Activated CD8-positive, alpha-beta memory T cell treated with anti-CD3 and anti-CD28 coated beads, Interleukin-2, amount 50 U/mL, for 1 hour (primary cell): ENCODE results near the gene AUNIP.
A peak's percentile ranks its signal among the peaks of the same experiment; 100 is the strongest.

ENCODE experiments used
- DNase-seq: peaks from one replicate; pipeline ENCODE4 v3.0.0-alpha.2; 2020; ENCODE audit errors: extremely low read depth

The AUNIP gene, protein sequence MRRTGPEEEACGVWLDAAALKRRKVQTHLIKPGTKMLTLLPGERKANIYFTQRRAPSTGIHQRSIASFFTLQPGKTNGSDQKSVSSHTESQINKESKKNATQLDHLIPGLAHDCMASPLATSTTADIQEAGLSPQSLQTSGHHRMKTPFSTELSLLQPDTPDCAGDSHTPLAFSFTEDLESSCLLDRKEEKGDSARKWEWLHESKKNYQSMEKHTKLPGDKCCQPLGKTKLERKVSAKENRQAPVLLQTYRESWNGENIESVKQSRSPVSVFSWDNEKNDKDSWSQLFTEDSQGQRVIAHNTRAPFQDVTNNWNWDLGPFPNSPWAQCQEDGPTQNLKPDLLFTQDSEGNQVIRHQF

GRCh38 chr1:25858906-25859789 is at the start of gene AUNIP:
AUNIP (minus strand) TSS chr1:25859457; CDS start chr1:25859357, 100 bp downstream.
- peak; percentile 69 for DNase-seq

GRCh38 chr1:25909040-25909439 is 49.8 kb upstream of the AUNIP start:
- no peak for DNase-seq

DNA sequence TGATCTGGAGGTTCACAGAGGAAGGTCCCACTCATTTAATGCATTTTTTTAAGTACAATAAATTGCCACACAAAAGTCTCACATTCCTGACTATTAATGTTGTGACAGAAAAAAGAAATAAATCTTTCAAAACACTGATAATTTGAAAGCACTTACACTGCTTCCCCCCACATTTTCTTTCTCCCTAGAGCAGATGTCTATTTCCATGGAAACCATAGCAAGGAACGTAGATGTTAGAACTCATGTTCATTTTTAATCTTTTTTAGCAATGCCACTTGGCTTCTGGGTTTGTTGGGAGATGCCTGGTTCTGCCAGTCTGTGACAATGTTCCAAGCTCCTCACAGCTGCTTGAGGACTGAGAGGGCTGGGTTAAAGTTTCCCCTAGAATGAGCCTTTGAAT is 48.9 kb upstream of the AUNIP start:
- DNase-seq = no peak

- no peak for DNase-seq
Observed at GRCh38 chr1:25907601-25908000, 48.3 kb upstream of the AUNIP start.

DNA sequence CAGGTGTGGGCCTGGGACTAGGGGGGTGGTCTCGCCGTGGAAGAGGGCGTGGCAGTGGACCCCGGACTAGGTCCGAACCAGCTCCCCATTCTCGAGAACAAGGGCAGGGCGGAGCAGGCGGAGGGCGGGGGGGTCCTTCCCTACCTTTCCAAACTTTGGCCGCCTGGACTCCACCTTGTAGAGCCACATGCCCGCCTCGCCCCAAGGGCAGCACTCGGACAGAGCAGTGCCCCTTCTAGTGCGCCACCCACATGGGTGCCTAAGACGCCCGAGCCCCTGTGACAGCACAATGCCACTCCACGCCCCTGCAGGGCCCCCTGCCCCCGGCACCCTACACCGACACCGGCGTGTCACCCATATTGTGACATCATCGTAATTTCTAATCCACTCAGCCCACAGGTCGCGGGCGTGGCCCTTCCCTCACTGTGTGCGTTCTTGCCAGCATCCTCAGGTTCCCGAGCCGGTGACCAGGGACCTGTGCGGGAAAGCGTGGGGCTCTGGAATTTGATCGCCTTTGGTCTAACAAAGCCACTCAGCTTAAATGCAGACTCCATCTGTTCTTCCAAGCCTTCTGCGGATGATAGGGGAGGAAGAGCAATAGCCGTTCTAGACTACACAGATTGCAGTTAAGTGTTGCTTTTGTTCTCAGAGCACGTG is 47.5 kb upstream of the AUNIP start:
- DNase-seq = no peak

DNA sequence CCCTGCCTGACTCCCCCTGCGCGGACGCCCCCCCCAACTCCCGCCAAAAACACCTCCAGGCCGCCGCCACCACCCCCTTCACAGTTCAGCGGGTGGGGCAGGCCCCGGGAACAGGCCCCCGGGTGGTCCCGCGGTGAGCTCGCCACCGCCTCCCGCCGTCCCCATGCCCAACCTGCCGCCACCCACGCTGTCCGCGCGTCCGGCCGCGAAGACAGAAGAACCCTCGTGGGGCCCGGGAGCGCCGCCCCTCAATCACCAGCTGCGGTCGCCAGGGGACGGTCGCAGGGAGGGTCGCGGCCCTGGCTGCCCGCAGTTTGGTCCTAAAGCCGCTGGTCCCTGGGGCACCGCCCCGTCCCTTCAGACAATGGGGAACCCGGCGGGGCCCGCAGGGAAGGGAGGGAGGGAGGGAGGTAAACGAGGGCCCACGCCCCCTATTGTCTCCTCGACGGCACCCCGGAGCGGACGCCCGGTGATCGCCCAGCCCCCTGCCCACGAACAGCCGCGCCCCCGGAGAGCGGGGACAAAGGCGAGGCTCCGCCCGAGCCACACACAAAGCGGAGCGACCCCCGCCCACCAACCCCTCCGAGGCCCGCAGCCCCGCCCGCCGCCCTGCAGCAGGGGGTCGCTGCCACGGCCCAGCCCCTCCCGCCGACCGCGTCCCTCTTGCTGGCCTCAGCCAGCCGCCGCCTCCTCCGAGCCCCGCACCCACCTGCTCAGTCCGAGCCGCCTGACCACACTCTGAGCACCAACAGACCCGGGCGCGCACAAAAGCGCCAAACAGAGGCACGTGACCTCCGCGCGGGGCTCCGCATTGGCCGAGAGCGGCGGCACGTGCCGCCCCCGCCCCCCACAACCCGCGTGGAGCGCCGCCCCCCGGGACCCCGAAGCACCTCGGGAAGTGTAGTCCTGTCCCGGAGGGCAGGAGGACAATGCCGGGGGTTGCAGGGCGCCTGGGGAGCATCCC is 46.7 kb upstream of the AUNIP start, which contains the start of gene STMN1:
Gene STMN1, minus strand, starts transcription at position 740 of the 964 bp plus-strand sequence. CDS start 1,743 bp downstream, outside the sequence.
- peak; percentile 51 for DNase-seq

DNA sequence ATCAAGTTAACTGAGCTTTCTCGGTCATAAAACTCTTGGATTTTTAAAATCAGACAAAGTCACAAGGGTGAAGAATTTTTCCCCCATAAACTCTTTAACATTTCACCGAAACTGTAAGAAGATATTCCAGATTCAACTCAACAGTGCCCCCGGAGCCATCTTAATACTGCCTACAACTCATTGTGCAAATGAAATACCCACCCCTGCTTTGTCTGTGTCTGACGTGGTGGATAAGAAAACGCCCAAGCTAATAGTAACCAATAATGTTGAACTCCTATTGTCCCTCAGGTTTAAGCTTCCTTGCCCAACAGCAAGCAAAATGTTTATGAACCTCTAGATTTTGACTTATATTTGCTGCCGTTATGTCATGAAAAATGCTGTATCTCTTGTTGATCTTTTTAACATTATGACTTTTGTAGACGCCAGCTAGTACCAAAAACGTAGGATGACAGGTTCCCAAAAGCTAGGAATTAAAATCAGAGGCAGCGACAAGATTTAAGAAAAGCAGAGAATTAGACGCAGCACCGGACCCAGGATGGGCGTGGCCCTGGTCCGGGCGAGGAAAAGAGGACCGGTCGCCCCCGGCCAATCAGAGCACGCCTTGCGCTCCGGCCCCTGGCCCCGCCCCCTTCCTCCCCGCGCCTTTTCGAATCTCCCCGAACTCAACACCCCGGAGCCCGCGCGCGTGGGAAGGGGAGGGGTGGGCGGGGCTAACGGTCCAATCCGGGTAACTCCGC is 45.9 kb upstream of the AUNIP start:
- peak; percentile 60 for DNase-seq

GRCh38 chr1:25903986-25904385 is 44.7 kb upstream of the AUNIP start:
- DNase-seq = no peak

DNA sequence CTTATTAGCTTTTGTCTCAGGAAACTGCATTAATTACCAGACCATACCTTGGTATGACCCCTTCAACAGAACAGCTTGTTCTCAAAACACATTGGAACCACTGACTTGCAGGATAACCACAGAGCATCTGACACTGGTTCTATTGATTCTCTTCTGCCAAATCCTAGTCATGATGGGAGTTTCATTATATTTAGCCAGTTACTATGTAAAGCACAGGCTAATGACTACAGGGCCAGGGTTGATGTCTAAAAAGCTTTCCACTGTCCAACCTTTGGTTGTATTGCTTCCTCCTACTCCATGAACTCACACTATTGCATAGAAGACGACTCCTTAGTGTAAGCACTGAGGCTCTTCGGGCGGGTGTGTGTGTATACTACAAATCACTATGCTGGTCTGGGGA is 43.2 kb upstream of the AUNIP start:
- no peak for DNase-seq

DNA sequence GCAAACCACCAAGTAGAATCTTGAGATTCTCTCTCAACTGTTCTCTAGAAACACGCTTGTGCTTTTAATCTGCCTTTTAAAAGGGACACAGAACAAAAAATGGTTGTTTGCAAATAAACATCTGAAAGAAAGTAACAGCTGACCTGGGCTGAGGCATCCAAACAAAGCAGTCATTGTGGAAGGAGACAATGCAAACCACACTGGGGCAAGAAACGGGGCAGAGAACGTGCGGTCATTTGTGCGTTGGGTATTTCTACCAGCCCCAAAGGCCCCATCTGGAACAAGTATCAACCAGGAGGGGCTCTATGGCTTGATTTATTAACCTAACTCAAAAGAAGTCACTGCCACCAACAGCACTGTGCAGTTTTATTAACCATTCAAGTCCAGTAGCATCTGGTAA is 41.0 kb upstream of the AUNIP start:
- DNase-seq = no peak

GRCh38 chr1:25899792-25900191 is 40.5 kb upstream of the AUNIP start:
- no peak for DNase-seq

- DNase-seq = no peak
Observed at GRCh38 chr1:25898223-25899015, 39.2 kb upstream of the AUNIP start.

- DNase-seq = no peak
Observed at GRCh38 chr1:25897754-25898153, 38.5 kb upstream of the AUNIP start.

- no peak for DNase-seq
Observed at GRCh38 chr1:25896266-25896665, 37.0 kb upstream of the AUNIP start.

DNA sequence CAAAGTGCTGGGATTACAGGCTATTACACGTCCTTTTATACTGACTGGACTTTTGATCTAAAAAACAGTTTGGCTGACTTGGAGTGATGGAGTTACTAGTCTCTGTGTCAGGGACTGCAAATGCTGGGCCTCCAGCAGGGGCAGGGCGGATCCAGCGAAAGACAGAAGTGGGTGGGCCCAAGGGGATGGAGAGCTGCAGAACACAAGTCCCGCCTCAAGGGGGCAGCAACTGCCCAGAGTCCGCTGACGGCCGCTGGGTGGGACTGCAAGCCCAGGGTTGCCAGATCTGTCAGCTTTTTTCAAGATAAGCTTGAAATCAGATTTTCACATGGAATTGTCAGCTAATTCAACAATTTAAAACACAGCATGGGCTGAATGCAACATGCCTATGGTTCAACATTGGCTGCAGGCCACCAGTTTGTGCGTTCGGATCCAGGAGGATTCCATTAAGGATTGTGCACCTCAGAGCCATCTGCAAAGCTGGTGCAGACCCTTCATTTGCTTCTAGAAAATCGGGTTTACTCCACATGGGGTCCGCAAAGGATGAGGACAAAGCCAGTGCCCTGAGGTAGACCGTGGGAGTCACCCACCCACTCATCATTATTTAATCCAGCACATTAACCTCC is 36.2 kb upstream of the AUNIP start:
- DNase-seq = peak; percentile 81

DNA sequence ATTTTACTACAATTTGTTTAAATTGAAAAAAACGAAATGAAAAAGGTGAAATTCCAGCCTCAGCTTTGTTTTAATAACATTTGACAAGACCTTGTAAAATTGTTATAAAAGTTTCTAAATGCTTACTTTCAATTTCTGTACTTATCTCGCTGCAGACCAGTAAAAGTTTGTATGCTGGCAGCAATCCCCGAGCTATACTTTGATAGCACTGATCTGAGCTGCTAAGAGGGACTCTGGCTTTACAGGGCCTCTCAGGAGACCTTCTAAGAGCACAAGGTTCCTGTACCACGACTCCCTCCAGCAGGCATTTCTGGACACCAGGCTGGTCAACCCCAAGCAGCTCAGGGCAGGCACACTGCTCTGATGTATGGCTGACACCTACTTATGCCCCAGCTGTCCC is 33.9 kb upstream of the AUNIP start:
- DNase-seq = no peak

GRCh38 chr1:25891606-25892005 is 32.3 kb upstream of the AUNIP start:
- no peak for DNase-seq

- no peak for DNase-seq
Observed at GRCh38 chr1:25890239-25891034, 31.2 kb upstream of the AUNIP start.
